GM12891 (cell line): ENCODE data around the gene HPS3.

Experiments used
- POLR2A ChIP-seq: IDR thresholded peaks from 2 replicates; pipeline ENCODE4 v1.6.1; 2011; ENCODE audit warnings: low read depth, low read length, control low read depth
- POLR2AphosphoS5 ChIP-seq: IDR thresholded peaks from 2 replicates; pipeline ENCODE4 v1.6.1; 2011; ENCODE audit warnings: low read depth, low read length, control low read depth
- POU2F2 ChIP-seq: IDR thresholded peaks from 2 replicates; pipeline ENCODE4 v1.6.1; 2011; ENCODE audit warnings: low read depth, mild to moderate bottlenecking, control low read depth, low read length, moderate library complexity
- SPI1 ChIP-seq: IDR thresholded peaks from 2 replicates; pipeline ENCODE4 v1.6.1; 2011; ENCODE audit warnings: low read depth, low read length, control low read depth
- TAF1 ChIP-seq: IDR thresholded peaks from 2 replicates; pipeline ENCODE4 v1.6.1; 2011; ENCODE audit warnings: low read depth, low read length, control low read depth

DNA sequence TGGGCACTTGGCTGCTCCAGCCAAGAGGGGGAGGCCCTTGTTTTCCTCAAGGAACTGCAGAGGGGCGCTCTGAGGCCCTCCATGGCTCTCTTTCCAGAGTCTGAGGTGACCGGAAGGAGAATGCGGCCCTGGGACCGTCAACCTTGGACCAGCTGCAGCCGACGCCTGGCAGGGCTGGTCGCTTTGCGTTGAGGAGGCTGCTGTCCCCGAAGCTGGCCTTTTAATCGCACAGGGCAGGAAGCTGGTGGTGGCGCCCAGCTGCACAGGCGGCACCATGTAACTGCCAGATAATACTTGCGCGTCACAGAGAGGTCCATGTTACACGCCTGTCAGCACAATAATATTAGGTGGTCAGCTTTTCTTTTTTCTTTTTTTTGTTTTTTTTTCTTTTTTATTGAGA is 42.2 kb upstream of the HPS3 start:
- TF ChIP-seq POLR2AphosphoS5 (no peak), POLR2A (no peak), POU2F2 (no peak), TAF1 (no peak), SPI1 (no peak)
